A549 (cell line): ENCODE measurements around the gene OR4D11. TPM values are rescaled to one million over a fixed set of nuclear protein-coding genes. Genes with fewer than 3 reads are reported as not detected.
"Not testable (repeated sequence)": the region's sequence is repeated elsewhere in the genome, so short reads cannot be mapped to it uniquely, and the experiment has no call there.

ENCODE experiments used
- ATAC-seq, 2 experiments: fragments of 200-7000 bp in 1 of 2; fragments of >200 bp in 1 of 2; cut with Nextera tagmentation in 1 of 2; cut with Tn5 transposase in 1 of 2; 3 replicates each; pipeline versions ENCODE4 v1.8.0 to v1.9.1; 2018 to 2020; ENCODE audit warnings: mild to moderate bottlenecking in 1 of 2, moderate library complexity in 1 of 2
- CTCF ChIA-PET: fragments of 300-600 bp; sonication (Branson Sonifier 250); formaldehyde crosslinking; extraction: SDS; loops from one replicate; lab custom pipeline; 2021; ENCODE audit warnings: antibody characterized with exemption, inconsistent platforms; lab: Yijun Ruan, JAX
- POLR2A ChIA-PET: fragments of 350-600 bp; formaldehyde crosslinking; extraction: SDS; loops from one replicate; lab custom pipeline; 2021; ENCODE audit warnings: antibody characterized with exemption, inconsistent platforms; lab: Yijun Ruan, JAX
- DNase-seq, 2 experiments: peaks; one replicate each; pipeline versions ENCODE4 v3.0.0 to v3.0.0-alpha.2; 2011 to 2016; ENCODE audit warnings: low read depth in 1 of 2, low spot score in 1 of 2
- FAIRE-seq: peaks from 2 replicates; lab custom pipeline; 2011; peaks lifted over from hg19 to GRCh38; lab: Jason Lieb, UNC
- H3K27ac ChIP-seq, 2 experiments: fragments of >200 bp; sonication (Bioruptor Twin); formaldehyde crosslinking; 3 replicates each; pipeline ENCODE4 v1.5.1; 2016 to 2017
- H3K4me1 ChIP-seq: fragments of >200 bp; sonication (Bioruptor Twin); formaldehyde crosslinking; 3 replicates; pipeline ENCODE4 v1.6.1; 2016
- H3K4me2 ChIP-seq: fragments of >200 bp; sonication (Bioruptor Twin); formaldehyde crosslinking; 3 replicates; pipeline ENCODE4 v1.6.1; 2016
- H3K4me3 ChIP-seq: fragments of >200 bp; sonication (Bioruptor Twin); formaldehyde crosslinking; 3 replicates; pipeline ENCODE4 v1.5.1; 2016
- H3K9me3 ChIP-seq: fragments of >200 bp; sonication (Bioruptor Twin); formaldehyde crosslinking; 3 replicates; pipeline ENCODE4 v1.6.1; 2016
- CEBPB ChIP-seq, 2 experiments: fragments of >200 bp in 1 of 2; sonication (Bioruptor Twin) in 1 of 2; formaldehyde crosslinking in 1 of 2; IDR thresholded peaks; 2 replicates each; pipeline ENCODE4 v1.6.1; 2012 to 2016
- EHF ChIP-seq: fragments of 250-450 bp; sonication (Bioruptor Pico); IDR thresholded peaks from 2 replicates; pipeline ENCODE4 v1.5.0; 2020; ENCODE audit warnings: mild to moderate bottlenecking
- EHMT2 ChIP-seq: fragments of 200-600 bp; sonication (generic); IDR thresholded peaks from 2 replicates; pipeline ENCODE4 v1.6.1; 2016; ENCODE audit warnings: antibody characterized with exemption, low read depth, mild to moderate bottlenecking, moderate library complexity
- FOSL2 ChIP-seq, 2 experiments: fragments of 450-650 bp in 1 of 2; fragments of >200 bp in 1 of 2; sonication (Bioruptor Twin) in 1 of 2; formaldehyde crosslinking; IDR thresholded peaks; 2 replicates each; pipeline versions ENCODE4 v1.5.0 to v1.6.1; 2016 to 2020; ENCODE audit warnings: mild to moderate bottlenecking in 1 of 2, moderate library complexity in 1 of 2
- HEYL ChIP-seq: fragments of 250-450 bp; sonication (Bioruptor Pico); IDR thresholded peaks from 2 replicates; pipeline ENCODE4 v1.8.0; 2021; ENCODE audit warnings: mild to moderate bottlenecking, moderate library complexity
- HOXB13 ChIP-seq: fragments of 250-450 bp; sonication (Bioruptor Pico); IDR thresholded peaks from 2 replicates; pipeline ENCODE4 v1.5.0; 2020; ENCODE audit warnings: low read depth, mild to moderate bottlenecking, moderate library complexity
- HOXB5 ChIP-seq: fragments of 250-450 bp; sonication (Bioruptor Pico); IDR thresholded peaks from 2 replicates; pipeline ENCODE4 v1.5.0; 2020; ENCODE audit warnings: mild to moderate bottlenecking, moderate library complexity
- JUN ChIP-seq, 2 experiments: fragments of >200 bp; sonication (Bioruptor Twin); formaldehyde crosslinking; IDR thresholded peaks; 2 replicates in 1 of 2; 3 replicates in 1 of 2; pipeline ENCODE4 v1.6.1; 2016 to 2017
- JUNB ChIP-seq: fragments of >200 bp; sonication (Bioruptor Twin); formaldehyde crosslinking; IDR thresholded peaks from 2 replicates; pipeline ENCODE4 v1.6.1; 2016
- MAFK ChIP-seq: fragments of 450-650 bp; IDR thresholded peaks from 2 replicates; pipeline ENCODE4 v1.6.1; 2014; ENCODE audit not compliant: partially characterized antibody
- PHF8 ChIP-seq: fragments of 200-600 bp; sonication (generic); IDR thresholded peaks from 2 replicates; pipeline ENCODE4 v1.6.1; 2016; ENCODE audit warnings: low read depth, mild to moderate bottlenecking, antibody characterized with exemption, moderate library complexity, borderline replicate concordance
- POLR2AphosphoS2 ChIP-seq: conservative IDR thresholded peaks from 2 replicates; pipeline ENCODE4 v1.6.1; 2012; ENCODE audit warnings: low read length, improper control_type of control experiment, inconsistent platforms
- RFX5 ChIP-seq: fragments of 450-650 bp; IDR thresholded peaks from 2 replicates; pipeline ENCODE4 v1.7.1; 2014; ENCODE audit warnings: antibody characterized with exemption, mild to moderate bottlenecking, moderate library complexity
- TP53 ChIP-seq: fragments of 250-450 bp; sonication (Bioruptor Pico); IDR thresholded peaks from 2 replicates; pipeline ENCODE4 v1.5.0; 2021; ENCODE audit warnings: mild to moderate bottlenecking, moderate library complexity
- ZSCAN20 ChIP-seq: fragments of 250-450 bp; sonication (Bioruptor Pico); IDR thresholded peaks from 2 replicates; pipeline ENCODE4 v1.8.0; 2022; ENCODE audit warnings: mild to moderate bottlenecking, moderate library complexity
- WGBS: methylation state at CpG from one replicate; pipeline ENCODE4 v1.1.6; 2017; ENCODE audit errors: missing lambda C conversion rate; 5-methylcytosine and 5-hydroxymethylcytosine counted together
- polyA plus RNA-seq, 4 experiments: library from polyadenylated mRNA; depleted of rRNA in 3 of 4; stranded (reverse); fragments of >200 nt; fragmentation: RNase III in 1 of 4; extraction: RNeasy Plus Mini Kit Qiagen cat#74134 plus additional on column Dnase treatment in 1 of 4; gene quantifications; 2 replicates in 3 of 4; 3 replicates in 1 of 4; pipeline ENCODE4 v1.2.3, GENCODE V29; 2011 to 2017
- TF ChIP-seq, protein P1 (sequence below): IDR thresholded peaks from 2 replicates; pipeline ENCODE4 v1.6.1; 2012
- TF ChIP-seq, protein P2 (sequence below): fragments of >200 bp; sonication (Bioruptor Twin); formaldehyde crosslinking; IDR thresholded peaks from 3 replicates; pipeline ENCODE4 v1.6.1; 2016
- TF ChIP-seq, protein P3 (sequence below): fragments of 250-450 bp; sonication (Bioruptor Pico); IDR thresholded peaks from 2 replicates; pipeline ENCODE4 v1.5.0; 2020; ENCODE audit warnings: low read depth, mild to moderate bottlenecking, moderate library complexity
- TF ChIP-seq, protein P4 (sequence below): fragments of >200 bp; sonication (Bioruptor Twin); formaldehyde crosslinking; IDR thresholded peaks from 3 replicates; pipeline ENCODE4 v1.5.1; 2016

OR4D11 gene
- polyA plus RNA-seq, 2 of the 4 experiments (the other 2 are of a cell fraction) = not detected

- H3K9me3 ChIP-seq = no peaks in the 10 kb centered on the region
- H3K4me3 ChIP-seq = peak overlapping the region; percentile 48
- ATAC-seq (peak; percentile 83 to 89), FAIRE-seq (peak; percentile 49), DNase-seq (peak; percentile 76 to 94)
- CTCF ChIA-PET = no interaction called here
- H3K27ac ChIP-seq = peak overlapping the region; percentile 95 to 97
- peaks cover 31% of the 10 kb centered on the region for H3K4me1 ChIP-seq
- 0 out of 2 replicates have a peak, but pooled peaks have one; percentile 43 for TF ChIP-seq ZSCAN20 (CRISPR knock-in tag)
- TF ChIP-seq EHF (CRISPR knock-in tag) = 0 out of 2 replicates have a peak, but pooled peaks have one; percentile 33
- peak; percentile 60; the same call in 1 of the 2 replicates for TF ChIP-seq JUNB
- TF ChIP-seq JUN (IDR thresholded peaks at IDR 0.05) = peak in 1 of 2 experiments; percentile 76; a peak in 2 of 5 replicates
- no peak; the same call in 1 of the 2 replicates for TF ChIP-seq EHMT2
- TF ChIP-seq, protein P1, sequence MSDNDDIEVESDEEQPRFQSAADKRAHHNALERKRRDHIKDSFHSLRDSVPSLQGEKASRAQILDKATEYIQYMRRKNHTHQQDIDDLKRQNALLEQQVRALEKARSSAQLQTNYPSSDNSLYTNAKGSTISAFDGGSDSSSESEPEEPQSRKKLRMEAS = peak; percentile 58
- peak; percentile 55 for TF ChIP-seq MAFK
- TF ChIP-seq POLR2AphosphoS2 = no peak
- peak; percentile 82 for TF ChIP-seq FOSL2 (IDR thresholded peaks at IDR 0.05)
- TF ChIP-seq FOSL2 (CRISPR knock-in tag; IDR thresholded peaks at IDR 0.05) = peak; percentile 93
- TF ChIP-seq PHF8 = peak; percentile 32; the same call in 1 of the 2 replicates
- TF ChIP-seq, protein P2, sequence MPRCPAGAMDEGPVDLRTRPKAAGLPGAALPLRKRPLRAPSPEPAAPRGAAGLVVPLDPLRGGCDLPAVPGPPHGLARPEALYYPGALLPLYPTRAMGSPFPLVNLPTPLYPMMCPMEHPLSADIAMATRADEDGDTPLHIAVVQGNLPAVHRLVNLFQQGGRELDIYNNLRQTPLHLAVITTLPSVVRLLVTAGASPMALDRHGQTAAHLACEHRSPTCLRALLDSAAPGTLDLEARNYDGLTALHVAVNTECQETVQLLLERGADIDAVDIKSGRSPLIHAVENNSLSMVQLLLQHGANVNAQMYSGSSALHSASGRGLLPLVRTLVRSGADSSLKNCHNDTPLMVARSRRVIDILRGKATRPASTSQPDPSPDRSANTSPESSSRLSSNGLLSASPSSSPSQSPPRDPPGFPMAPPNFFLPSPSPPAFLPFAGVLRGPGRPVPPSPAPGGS = peak; percentile 64; the same call in 1 of the 3 replicates
- TF ChIP-seq, protein P3, sequence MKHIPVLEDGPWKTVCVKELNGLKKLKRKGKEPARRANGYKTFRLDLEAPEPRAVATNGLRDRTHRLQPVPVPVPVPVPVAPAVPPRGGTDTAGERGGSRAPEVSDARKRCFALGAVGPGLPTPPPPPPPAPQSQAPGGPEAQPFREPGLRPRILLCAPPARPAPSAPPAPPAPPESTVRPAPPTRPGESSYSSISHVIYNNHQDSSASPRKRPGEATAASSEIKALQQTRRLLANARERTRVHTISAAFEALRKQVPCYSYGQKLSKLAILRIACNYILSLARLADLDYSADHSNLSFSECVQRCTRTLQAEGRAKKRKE (CRISPR knock-in tag) = 0 out of 2 replicates have a peak, but pooled peaks have one; percentile 48
- TF ChIP-seq, protein P4, sequence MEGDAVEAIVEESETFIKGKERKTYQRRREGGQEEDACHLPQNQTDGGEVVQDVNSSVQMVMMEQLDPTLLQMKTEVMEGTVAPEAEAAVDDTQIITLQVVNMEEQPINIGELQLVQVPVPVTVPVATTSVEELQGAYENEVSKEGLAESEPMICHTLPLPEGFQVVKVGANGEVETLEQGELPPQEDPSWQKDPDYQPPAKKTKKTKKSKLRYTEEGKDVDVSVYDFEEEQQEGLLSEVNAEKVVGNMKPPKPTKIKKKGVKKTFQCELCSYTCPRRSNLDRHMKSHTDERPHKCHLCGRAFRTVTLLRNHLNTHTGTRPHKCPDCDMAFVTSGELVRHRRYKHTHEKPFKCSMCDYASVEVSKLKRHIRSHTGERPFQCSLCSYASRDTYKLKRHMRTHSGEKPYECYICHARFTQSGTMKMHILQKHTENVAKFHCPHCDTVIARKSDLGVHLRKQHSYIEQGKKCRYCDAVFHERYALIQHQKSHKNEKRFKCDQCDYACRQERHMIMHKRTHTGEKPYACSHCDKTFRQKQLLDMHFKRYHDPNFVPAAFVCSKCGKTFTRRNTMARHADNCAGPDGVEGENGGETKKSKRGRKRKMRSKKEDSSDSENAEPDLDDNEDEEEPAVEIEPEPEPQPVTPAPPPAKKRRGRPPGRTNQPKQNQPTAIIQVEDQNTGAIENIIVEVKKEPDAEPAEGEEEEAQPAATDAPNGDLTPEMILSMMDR = no peak
- TF ChIP-seq HOXB5 (CRISPR knock-in tag) = peak; percentile 75; the same call in 1 of the 2 replicates
- peak; percentile 20 to 25; a peak in 2 of 4 replicates for TF ChIP-seq CEBPB (IDR thresholded peaks at IDR 0.05)
- 0 out of 2 replicates have a peak, but pooled peaks have one; percentile 22 for TF ChIP-seq RFX5
- TF ChIP-seq HOXB13 (CRISPR knock-in tag) = peak; percentile 89
- no peak for TF ChIP-seq TP53 (CRISPR knock-in tag)
- TF ChIP-seq HEYL = no peak
- POLR2A ChIA-PET = no interaction called here
- WGBS = 20% methylated on average over 24 of the region's 24 CpGs
- peak overlapping the region; percentile 93 for H3K4me2 ChIP-seq
Measured at GRCh38 chr11:59545179-59546020, 42.0 kb downstream of the OR4D11 start.

- H3K4me3 ChIP-seq, H3K4me2 ChIP-seq, POLR2A ChIA-PET, FAIRE-seq, H3K9me3 ChIP-seq, ATAC-seq, DNase-seq: not testable (repeated sequence)
- Histone ChIP-seq H3K4me1 (peaks cover 33% of the 10 kb centered on the region), H3K27ac (peak overlapping the region; percentile 6 to 95; a peak in 3 of 6 replicates)
- 87% methylated on average over 5 of the region's 5 CpGs for WGBS
- CTCF ChIA-PET = interaction anchor here (0.6 to 2.4 kb wide), 2 partner anchors 10 to 142 kb away, joined by 4 to 18 read pairs; no protein-coding TSS in a partner anchor
Measured at GRCh38 chr11:59547605-59548308, 44.4 kb downstream of the OR4D11 start.
